ENCODE measurements around the gene CDH13. TPM values are rescaled to one million over a fixed set of nuclear protein-coding genes. Genes with fewer than 3 reads are reported as not detected.

The CDH13 gene
- total RNA-seq, 1 experiment from 2014 or later, result 2.1 TPM

DNA sequence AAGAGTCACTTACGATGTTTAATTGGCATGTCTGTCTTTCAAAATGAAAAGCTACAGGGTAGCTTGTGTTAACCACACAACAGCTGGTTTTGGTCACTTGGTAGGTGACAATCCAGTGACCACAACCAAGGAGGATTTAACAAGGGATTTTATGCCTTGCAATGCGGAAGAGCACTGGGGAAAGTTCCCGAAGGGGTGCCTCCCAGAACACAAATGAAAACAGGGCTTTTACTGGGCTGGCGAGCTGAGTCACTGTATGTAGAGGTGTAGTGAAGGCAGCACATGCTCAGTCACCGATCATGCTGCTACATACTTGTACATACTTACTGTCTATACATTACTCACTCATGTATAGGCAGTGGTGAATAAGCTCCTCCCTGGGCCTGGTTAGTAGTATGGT, 483.5 kb downstream of the CDH13 start:
- H3K4me3 ChIP-seq (ENCODE audit: low read depth, low read length, poor library complexity, severe bottlenecking), result no peak overlapping the region
- ChIA-PET POLR2A (ENCODE audit: low non-redundant PET) (no interaction called here), CTCF (interaction anchor here (1.0 kb wide), 1 partner anchor 257 kb away, joined by 5 read pairs; no protein-coding TSS in a partner anchor)
- DNase-seq (ENCODE audit: low spot score), result no peak
- H3K4me1 ChIP-seq (ENCODE audit: insufficient read depth, low read length, poor library complexity, severe bottlenecking), result no peaks in the 10 kb centered on the region
- intact Hi-C loops (cut with micrococcal nuclease; ENCODE audit: unreplicated experiment), result no loop called here
- TF ChIP-seq, protein P1, sequence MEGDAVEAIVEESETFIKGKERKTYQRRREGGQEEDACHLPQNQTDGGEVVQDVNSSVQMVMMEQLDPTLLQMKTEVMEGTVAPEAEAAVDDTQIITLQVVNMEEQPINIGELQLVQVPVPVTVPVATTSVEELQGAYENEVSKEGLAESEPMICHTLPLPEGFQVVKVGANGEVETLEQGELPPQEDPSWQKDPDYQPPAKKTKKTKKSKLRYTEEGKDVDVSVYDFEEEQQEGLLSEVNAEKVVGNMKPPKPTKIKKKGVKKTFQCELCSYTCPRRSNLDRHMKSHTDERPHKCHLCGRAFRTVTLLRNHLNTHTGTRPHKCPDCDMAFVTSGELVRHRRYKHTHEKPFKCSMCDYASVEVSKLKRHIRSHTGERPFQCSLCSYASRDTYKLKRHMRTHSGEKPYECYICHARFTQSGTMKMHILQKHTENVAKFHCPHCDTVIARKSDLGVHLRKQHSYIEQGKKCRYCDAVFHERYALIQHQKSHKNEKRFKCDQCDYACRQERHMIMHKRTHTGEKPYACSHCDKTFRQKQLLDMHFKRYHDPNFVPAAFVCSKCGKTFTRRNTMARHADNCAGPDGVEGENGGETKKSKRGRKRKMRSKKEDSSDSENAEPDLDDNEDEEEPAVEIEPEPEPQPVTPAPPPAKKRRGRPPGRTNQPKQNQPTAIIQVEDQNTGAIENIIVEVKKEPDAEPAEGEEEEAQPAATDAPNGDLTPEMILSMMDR (conservative IDR thresholded peaks at IDR 0.05; ENCODE audit: low read depth, low read length), result no peak
- TF ChIP-seq EZH2 (IDR thresholded peaks at IDR 0.05; ENCODE audit: borderline replicate concordance, low read depth, low read length, poor library complexity, severe bottlenecking), result no peak
- H3K27ac ChIP-seq (ENCODE audit: low read depth, low read length, poor library complexity, severe bottlenecking), result no peak overlapping the region
- H3K9me3 ChIP-seq (ENCODE audit: low read depth, low read length, poor library complexity, severe bottlenecking), result no peaks in the 10 kb centered on the region
- no peaks in the 10 kb centered on the region for H3K36me3 ChIP-seq (ENCODE audit: insufficient read depth, low read length, poor library complexity, severe bottlenecking)
- H3K27me3 ChIP-seq (replicated peaks; ENCODE audit: insufficient read depth, low read depth, low read length, poor library complexity), result peaks cover 67% of the 10 kb centered on the region
- no TSS peak for BruUV-seq (replicated peaks)

DNA sequence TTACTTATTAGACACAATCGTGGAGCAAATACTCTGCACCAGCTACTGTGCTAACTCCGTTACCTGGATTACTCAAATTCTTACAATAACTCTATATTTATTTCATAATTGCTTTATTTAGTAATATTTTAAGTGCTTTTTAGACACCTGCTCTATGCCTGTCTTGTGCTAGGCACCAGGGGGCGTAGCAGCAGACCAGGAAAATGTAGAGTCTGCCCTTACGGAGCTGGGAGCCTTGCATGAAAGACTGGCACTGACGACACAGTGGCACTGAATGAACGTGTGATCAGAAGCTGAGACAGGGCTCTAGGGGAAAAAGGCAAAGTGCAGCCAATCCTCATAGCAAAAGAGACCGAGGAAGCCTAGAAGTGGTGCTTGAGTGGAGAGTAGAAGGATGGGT, 486.5 kb downstream of the CDH13 start:
- H3K9me3 ChIP-seq (ENCODE audit: low read depth, low read length, poor library complexity, severe bottlenecking), result no peaks in the 10 kb centered on the region
- ChIA-PET CTCF (interaction anchor here (0.8 kb wide), 1 partner anchor 102 kb away, joined by 3 read pairs; no protein-coding TSS in a partner anchor), POLR2A (ENCODE audit: low non-redundant PET) (no interaction called here)
- BruUV-seq (replicated peaks), result no TSS peak
- peaks cover 67% of the 10 kb centered on the region for H3K27me3 ChIP-seq (replicated peaks; ENCODE audit: insufficient read depth, low read depth, low read length, poor library complexity)
- no peak for TF ChIP-seq EZH2 (IDR thresholded peaks at IDR 0.05; ENCODE audit: borderline replicate concordance, low read depth, low read length, poor library complexity, severe bottlenecking)
- TF ChIP-seq, protein P1 (conservative IDR thresholded peaks at IDR 0.05; ENCODE audit: low read depth, low read length), result peak; percentile 75
- H3K27ac ChIP-seq (ENCODE audit: low read depth, low read length, poor library complexity, severe bottlenecking), result no peak overlapping the region
- H3K4me1 ChIP-seq (ENCODE audit: insufficient read depth, low read length, poor library complexity, severe bottlenecking), result no peaks in the 10 kb centered on the region
- peak; percentile 42 for DNase-seq (ENCODE audit: low spot score)
- no peaks in the 10 kb centered on the region for H3K36me3 ChIP-seq (ENCODE audit: insufficient read depth, low read length, poor library complexity, severe bottlenecking)
- no peak overlapping the region for H3K4me3 ChIP-seq (ENCODE audit: low read depth, low read length, poor library complexity, severe bottlenecking)
- intact Hi-C loops (cut with micrococcal nuclease; ENCODE audit: unreplicated experiment), result loop anchor here (2.0 kb wide), 1 partner anchor 333 kb away; no protein-coding TSS in a partner anchor

DNA sequence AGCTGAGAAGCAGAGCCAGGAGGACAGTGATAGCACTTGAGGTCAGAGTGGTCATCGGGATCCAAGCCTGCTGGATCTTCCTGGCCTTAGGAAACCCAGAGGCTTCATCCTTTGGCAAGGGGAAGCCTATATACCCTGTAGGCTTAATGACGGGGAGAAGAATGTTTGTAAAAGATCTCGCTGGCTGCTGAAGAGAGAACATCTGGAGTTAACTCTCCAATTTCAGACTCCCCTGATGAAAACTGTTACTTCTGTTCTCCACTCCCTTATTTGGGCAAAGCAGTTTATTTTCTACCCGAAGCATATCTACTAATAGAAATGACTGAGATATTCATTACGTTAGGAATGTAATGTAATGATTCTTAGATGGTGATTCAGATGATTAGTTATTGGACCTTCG, 487.0 kb downstream of the CDH13 start:
- intact Hi-C loops (cut with micrococcal nuclease; ENCODE audit: unreplicated experiment), result loop anchor here (2.0 kb wide), 1 partner anchor 333 kb away; no protein-coding TSS in a partner anchor
- no peaks in the 10 kb centered on the region for H3K9me3 ChIP-seq (ENCODE audit: low read depth, low read length, poor library complexity, severe bottlenecking)
- DNase-seq (ENCODE audit: low spot score), result no peak

More for the DNA sequence above, 487.0 kb downstream of the CDH13 start:
- H3K27me3 ChIP-seq (replicated peaks; ENCODE audit: insufficient read depth, low read depth, low read length, poor library complexity), result peaks cover 62% of the 10 kb centered on the region
- H3K27ac ChIP-seq (ENCODE audit: low read depth, low read length, poor library complexity, severe bottlenecking), result no peak overlapping the region
- H3K36me3 ChIP-seq (ENCODE audit: insufficient read depth, low read length, poor library complexity, severe bottlenecking), result no peaks in the 10 kb centered on the region
- no TSS peak for BruUV-seq (replicated peaks)
- CTCF ChIA-PET, result interaction anchor here (0.8 kb wide), 1 partner anchor 101 kb away, joined by 3 read pairs; no protein-coding TSS in a partner anchor
- POLR2A ChIA-PET (ENCODE audit: low non-redundant PET), result no interaction called here
- H3K4me3 ChIP-seq (ENCODE audit: low read depth, low read length, poor library complexity, severe bottlenecking), result no peak overlapping the region
- no peaks in the 10 kb centered on the region for H3K4me1 ChIP-seq (ENCODE audit: insufficient read depth, low read length, poor library complexity, severe bottlenecking)
- TF ChIP-seq, protein P1 (conservative IDR thresholded peaks at IDR 0.05; ENCODE audit: low read depth, low read length), result no peak
- TF ChIP-seq EZH2 (IDR thresholded peaks at IDR 0.05; ENCODE audit: borderline replicate concordance, low read depth, low read length, poor library complexity, severe bottlenecking), result no peak

Measured in A673 (cell line).